Thyroid gland (tissue), 4 donors: ENCODE data around the gene TAOK1. TPM values are rescaled to one million over a fixed set of nuclear protein-coding genes. Genes with fewer than 3 reads are reported as not detected.

Source experiments
- DNase-seq, 2 donors: peaks; one replicate each; pipeline ENCODE4 v3.0.0-alpha.2; 2019
- H3K27ac ChIP-seq, 3 donors: fragments of 200-600 bp; sonication (generic); 1 replicate in 2 of 3; 2 replicates in 1 of 3; pipeline ENCODE4 v1.5.1; 2016 to 2019; ENCODE audit warnings: mild to moderate bottlenecking in 1 of 3, moderate library complexity in 1 of 3
- H3K27me3 ChIP-seq: fragments of 200-600 bp; sonication (generic); one replicate; pipeline ENCODE4 v1.5.1; 2019
- H3K36me3 ChIP-seq, 2 donors: fragments of 200-600 bp; sonication (generic); one replicate each; pipeline ENCODE4 v1.5.1; 2016 to 2019
- H3K4me1 ChIP-seq, 2 donors: fragments of 200-600 bp; sonication (generic); one replicate each; pipeline ENCODE4 v1.5.1; 2017 to 2019
- H3K4me3 ChIP-seq, 3 donors: fragments of 200-600 bp; sonication (generic); replicated peaks in 1 of 3; 1 replicate in 2 of 3; 2 replicates in 1 of 3; pipeline ENCODE4 v1.5.1; 2016; ENCODE audit warnings: mild to moderate bottlenecking in 1 of 3
- H3K9me3 ChIP-seq: fragments of 200-600 bp; sonication (generic); one replicate; pipeline ENCODE4 v1.5.1; 2017
- POLR2A ChIP-seq, 2 donors: fragments of 450-650 bp; IDR thresholded peaks; one replicate each; pipeline ENCODE4 v1.6.1; 2017; ENCODE audit warnings: antibody characterized with exemption in 2 of 2, mild to moderate bottlenecking in 2 of 2, moderate library complexity in 1 of 2
- WGBS, 2 donors: methylation state at CpG; one replicate each; pipeline ENCODE4 v1.1.5; 2017; 5-methylcytosine and 5-hydroxymethylcytosine counted together
- intact Hi-C: fragments of 100-400 bp; cut with DNase I; formaldehyde crosslinking; loops from one replicate; pipeline ENCODE4 v1.15.1; 2023
- total RNA-seq, 4 donors: library from RNA; depleted of rRNA; stranded (reverse); fragments of >200 nt; gene quantifications; one replicate each; pipeline ENCODE4 v1.2.3, GENCODE V29; 2016
- TF ChIP-seq, protein P1 (sequence below), 6 experiments: fragments of 200-600 bp in 3 of 6; fragments of 450-650 bp in 3 of 6; sonication (generic) in 3 of 6; IDR thresholded peaks; one replicate each; pipeline ENCODE4 v1.5.1; 2016 to 2019; ENCODE audit warnings: antibody characterized with exemption in 6 of 6, mild to moderate bottlenecking in 2 of 6, inconsistent platforms in 1 of 6, moderate library complexity in 1 of 6

TAOK1 gene
- total RNA-seq, 4 donors from 2014 or later, result 62.9 to 87.5 (median 68.8) TPM

DNA sequence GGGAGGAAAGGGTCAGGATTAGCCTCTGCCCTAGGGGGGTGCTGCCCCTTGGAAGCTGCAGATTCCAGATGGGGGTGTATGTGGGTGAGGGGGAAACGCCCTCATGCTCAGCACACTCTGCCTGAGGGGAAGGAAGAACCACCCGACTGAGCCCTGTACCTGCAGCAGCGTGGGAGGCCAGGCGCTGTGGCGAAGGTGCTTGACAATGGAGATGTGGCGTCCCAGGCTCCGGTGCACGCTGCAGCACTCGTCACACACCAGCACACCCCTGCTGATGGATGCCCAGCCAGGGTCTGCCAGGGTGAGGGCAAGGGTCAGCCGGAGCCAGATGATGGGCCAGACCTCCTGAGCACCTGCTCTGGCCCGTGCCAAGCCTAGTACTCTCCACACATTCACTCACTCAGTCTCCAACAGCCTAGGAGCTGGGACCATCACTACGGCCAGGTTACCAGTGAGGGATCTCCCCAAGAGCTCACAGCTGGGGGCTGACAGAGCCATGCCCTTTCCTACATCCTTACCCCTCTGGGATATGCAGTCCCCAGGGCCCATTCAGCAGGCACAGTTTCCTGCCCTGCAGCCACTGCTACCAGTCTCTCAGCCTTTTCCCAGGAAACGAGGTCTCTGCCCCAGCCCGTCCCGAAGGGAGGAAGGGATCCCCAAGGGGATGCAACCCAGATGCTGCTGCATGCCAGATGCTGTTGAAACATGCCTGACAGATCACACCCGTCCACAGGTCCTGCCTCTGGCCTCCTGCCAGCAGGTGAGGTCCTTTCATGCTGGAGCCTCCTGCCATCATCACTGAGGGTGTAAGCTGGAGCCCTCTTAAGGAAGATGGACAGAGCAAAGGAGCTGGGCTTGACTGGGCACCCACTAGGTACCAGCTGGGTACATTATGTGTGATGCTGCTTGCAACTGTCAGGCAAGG is 193.4 kb downstream of the TAOK1 start:
- TF ChIP-seq, protein P1, sequence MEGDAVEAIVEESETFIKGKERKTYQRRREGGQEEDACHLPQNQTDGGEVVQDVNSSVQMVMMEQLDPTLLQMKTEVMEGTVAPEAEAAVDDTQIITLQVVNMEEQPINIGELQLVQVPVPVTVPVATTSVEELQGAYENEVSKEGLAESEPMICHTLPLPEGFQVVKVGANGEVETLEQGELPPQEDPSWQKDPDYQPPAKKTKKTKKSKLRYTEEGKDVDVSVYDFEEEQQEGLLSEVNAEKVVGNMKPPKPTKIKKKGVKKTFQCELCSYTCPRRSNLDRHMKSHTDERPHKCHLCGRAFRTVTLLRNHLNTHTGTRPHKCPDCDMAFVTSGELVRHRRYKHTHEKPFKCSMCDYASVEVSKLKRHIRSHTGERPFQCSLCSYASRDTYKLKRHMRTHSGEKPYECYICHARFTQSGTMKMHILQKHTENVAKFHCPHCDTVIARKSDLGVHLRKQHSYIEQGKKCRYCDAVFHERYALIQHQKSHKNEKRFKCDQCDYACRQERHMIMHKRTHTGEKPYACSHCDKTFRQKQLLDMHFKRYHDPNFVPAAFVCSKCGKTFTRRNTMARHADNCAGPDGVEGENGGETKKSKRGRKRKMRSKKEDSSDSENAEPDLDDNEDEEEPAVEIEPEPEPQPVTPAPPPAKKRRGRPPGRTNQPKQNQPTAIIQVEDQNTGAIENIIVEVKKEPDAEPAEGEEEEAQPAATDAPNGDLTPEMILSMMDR (IDR thresholded peaks at IDR 0.05), result no peak
- no peak for TF ChIP-seq POLR2A (IDR thresholded peaks at IDR 0.05)
- Histone ChIP-seq H3K27me3 (no peaks in the 10 kb centered on the region), H3K27ac (no peak overlapping the region), H3K9me3 (no peaks in the 10 kb centered on the region), H3K4me3 (no peak overlapping the region), H3K36me3 (peaks cover 0 to 4% of the 10 kb centered on the region in 2 donors), H3K4me1 (peaks cover 17 to 34% of the 10 kb centered on the region in 2 donors)
- intact Hi-C loops, result loop anchor here (5.0 to 10.0 kb wide), 3 partner anchors 34 to 351 kb away; partner anchors contain the start of gene SSH2
- no peak for DNase-seq
- 84 to 91% methylated on average over 13 of the region's 16 CpGs for WGBS, 2 donors

DNA sequence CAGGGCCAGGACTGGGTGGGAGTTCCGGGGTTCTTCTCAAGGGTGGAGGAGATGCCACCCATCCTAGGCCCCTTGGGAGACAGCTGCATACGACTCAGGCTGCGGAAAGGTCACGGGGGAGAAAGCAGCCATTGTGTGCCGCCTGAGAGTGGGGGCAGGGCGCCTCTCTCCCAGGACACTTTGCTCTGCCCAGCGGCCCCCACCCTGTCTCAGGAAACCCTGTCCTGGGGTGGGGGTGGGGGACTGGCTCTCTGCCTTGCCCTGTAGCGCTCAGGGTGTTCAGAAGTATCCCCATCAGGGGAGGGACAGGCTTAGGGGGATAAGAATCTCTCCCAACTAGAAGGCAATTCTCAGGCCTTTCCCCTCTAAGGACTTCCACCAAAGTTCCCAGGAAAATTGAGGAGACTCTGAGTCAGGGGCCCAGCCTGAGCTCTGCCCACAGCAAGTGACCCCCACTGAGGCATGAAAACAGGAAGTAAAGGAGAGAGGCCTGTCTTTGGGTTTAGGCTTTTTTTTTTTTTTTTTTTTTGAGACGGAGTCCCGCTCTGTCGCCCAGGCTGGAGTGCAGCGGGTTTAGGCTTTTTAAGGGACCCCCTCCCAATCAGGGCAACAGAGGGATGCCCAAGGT is 194.4 kb downstream of the TAOK1 start:
- 59 to 74% methylated on average over 12 of the region's 12 CpGs for WGBS, 2 donors
- DNase-seq, result no peak
- intact Hi-C loops, result loop anchor here (5.0 to 10.0 kb wide), 3 partner anchors 33 to 350 kb away; partner anchors contain the start of gene SSH2
- Histone ChIP-seq H3K36me3 (no peaks in the 10 kb centered on the region), H3K4me3 (no peak overlapping the region), H3K9me3 (no peaks in the 10 kb centered on the region), H3K4me1 (peaks cover 19 to 34% of the 10 kb centered on the region in 2 donors), H3K27me3 (no peaks in the 10 kb centered on the region), H3K27ac (peak overlapping the region; percentile 9 to 63 (median 25))
- TF ChIP-seq POLR2A (IDR thresholded peaks at IDR 0.05), result no peak

DNA sequence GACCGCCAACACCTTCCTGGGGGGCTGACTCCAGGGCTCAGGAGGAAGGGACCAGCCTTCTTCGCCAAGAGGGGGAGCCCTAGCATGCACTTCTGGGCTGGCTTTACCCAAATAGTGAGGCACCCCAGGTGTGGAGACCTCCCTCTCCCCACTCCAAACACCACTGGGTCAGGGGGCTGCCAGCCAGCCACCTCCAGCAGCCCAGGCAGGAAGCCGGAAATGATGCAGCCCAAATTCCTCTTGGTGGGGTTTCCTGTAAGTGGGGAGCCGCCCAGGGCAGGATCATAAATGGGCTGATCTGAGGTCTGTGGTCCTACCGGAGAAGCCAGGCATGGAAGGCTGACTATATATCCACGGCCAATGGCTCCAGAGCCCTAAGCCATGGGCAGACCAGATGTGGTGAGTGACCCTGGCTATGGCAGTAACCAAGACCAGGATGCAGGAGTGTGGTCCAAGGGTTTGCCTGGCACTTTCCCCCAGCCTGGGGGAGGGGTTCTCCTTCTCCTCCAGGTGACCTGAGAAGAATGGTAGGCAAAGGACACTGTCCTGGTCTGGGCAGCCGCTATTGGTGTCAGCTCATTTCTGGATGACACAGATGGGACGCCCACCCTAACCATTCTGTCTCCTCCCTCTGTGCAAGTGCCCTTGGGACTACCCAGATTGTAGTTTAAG is 195.1 kb downstream of the TAOK1 start:
- peak overlapping the region; percentile 25 to 63 (median 50) for H3K27ac ChIP-seq
- no peaks in the 10 kb centered on the region for H3K36me3 ChIP-seq
- TF ChIP-seq POLR2A (IDR thresholded peaks at IDR 0.05), result no peak
- TF ChIP-seq, protein P1 (IDR thresholded peaks at IDR 0.05), result peak in 1 of 6 experiments; percentile 11
- H3K4me3 ChIP-seq, result no peak overlapping the region
- H3K27me3 ChIP-seq, result no peaks in the 10 kb centered on the region
- H3K4me1 ChIP-seq, result peaks cover 24 to 40% of the 10 kb centered on the region in 2 donors
- intact Hi-C loops, result loop anchor here (10.0 kb wide), 1 partner anchor 350 kb away; the partner anchor contains the start of gene SSH2
- 76 to 93% methylated on average over 3 to 5 of the region's 8 CpGs for WGBS, 2 donors
- no peaks in the 10 kb centered on the region for H3K9me3 ChIP-seq
- no peak for DNase-seq

DNA sequence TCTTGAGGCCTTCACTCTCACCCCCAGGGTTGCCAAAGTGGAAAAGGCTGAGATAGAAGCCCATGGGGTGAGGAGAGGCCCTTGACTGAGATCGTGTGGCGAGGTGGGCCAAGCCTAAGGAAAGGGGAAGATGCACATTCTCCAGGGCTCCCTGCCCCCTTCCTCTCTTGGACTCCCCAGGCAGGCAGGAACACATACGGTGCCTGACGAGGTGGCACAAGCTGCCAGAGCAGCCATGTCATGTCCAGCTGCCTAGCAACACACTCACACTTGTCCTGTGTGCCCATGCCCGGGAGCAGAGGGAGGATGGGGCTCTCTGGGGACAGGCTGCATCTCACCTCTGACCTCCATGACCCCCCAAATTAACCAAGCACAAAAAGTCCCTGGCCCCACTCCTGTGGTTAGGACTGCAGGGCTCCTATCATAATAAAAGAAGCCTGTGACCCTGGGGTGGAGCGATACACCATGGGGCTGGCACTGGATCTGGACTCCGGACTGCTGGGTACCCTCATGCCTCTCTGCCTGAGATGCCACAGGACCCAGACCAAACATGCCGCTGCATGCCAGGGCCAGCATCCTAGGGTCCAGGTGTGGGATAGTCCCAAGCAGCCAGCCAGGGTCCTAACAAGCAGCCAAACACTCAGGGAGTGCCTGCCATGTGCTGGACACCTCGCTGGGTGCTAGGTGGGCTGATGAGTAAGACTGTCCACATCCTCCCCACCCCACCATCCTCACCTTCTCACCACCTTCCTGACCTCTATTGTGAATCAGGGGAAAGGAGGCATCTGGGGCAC is 196.7 kb downstream of the TAOK1 start:
- WGBS, 2 donors, result 48 to 80% methylated on average over 3 to 4 of the region's 9 CpGs
- Histone ChIP-seq H3K4me1 (peaks cover 38 to 55% of the 10 kb centered on the region in 2 donors), H3K9me3 (no peaks in the 10 kb centered on the region), H3K27ac (peak overlapping the region in 1 of 3 donors; percentile 78), H3K36me3 (no peaks in the 10 kb centered on the region), H3K4me3 (no peak overlapping the region), H3K27me3 (no peaks in the 10 kb centered on the region)
- intact Hi-C loops, result loop anchor here (10.0 kb wide), 1 partner anchor 348 kb away; the partner anchor contains the start of gene SSH2
- TF ChIP-seq, protein P1 (IDR thresholded peaks at IDR 0.05), result no peak
- no peak for TF ChIP-seq POLR2A (IDR thresholded peaks at IDR 0.05)
- no peak for DNase-seq
